HepG2 (cell line): ENCODE results near the gene CIB2. TPM values are rescaled to one million over a fixed set of nuclear protein-coding genes. Genes with fewer than 3 reads are reported as not detected.

Experiments used
- BORCS8-MEF2B ChIP-seq: sonication (generic); formaldehyde crosslinking; IDR thresholded peaks from 2 replicates; pipeline ENCODE4 v1.8.0; 2022; ENCODE audit warnings: mild to moderate bottlenecking, missing genetic modification reagents
- CBX5 ChIP-seq: sonication (generic); formaldehyde crosslinking; IDR thresholded peaks from 2 replicates; pipeline ENCODE4 v1.4.0; 2020; ENCODE audit warnings: missing genetic modification reagents, borderline replicate concordance
- EZH2 ChIP-seq: conservative IDR thresholded peaks from 2 replicates; pipeline ENCODE4 v1.6.1; 2012; ENCODE audit warnings: mild to moderate bottlenecking, low read depth, low read length, moderate library complexity
- HOXA5 ChIP-seq: sonication (generic); formaldehyde crosslinking; IDR thresholded peaks from 2 replicates; pipeline ENCODE4 v1.4.0; 2020; ENCODE audit warnings: missing genetic modification reagents
- POGZ ChIP-seq: sonication (generic); formaldehyde crosslinking; IDR thresholded peaks from 2 replicates; pipeline ENCODE4 v1.4.0; 2020; ENCODE audit warnings: mild to moderate bottlenecking, missing genetic modification reagents
- POLR2AphosphoS2 ChIP-seq: IDR thresholded peaks from 2 replicates; pipeline ENCODE4 v1.6.1; 2011; ENCODE audit warnings: low read depth, low read length, improper control_type of control experiment
- TMF1 ChIP-seq: sonication (generic); formaldehyde crosslinking; IDR thresholded peaks from 2 replicates; pipeline ENCODE4 v1.8.1; 2022; ENCODE audit warnings: low read depth, missing genetic modification reagents
- YEATS4 ChIP-seq: sonication (generic); formaldehyde crosslinking; IDR thresholded peaks from 2 replicates; pipeline ENCODE4 v1.4.0; 2020; ENCODE audit warnings: missing genetic modification reagents, borderline replicate concordance
- ZC3H13 ChIP-seq: sonication (generic); formaldehyde crosslinking; IDR thresholded peaks from 2 replicates; pipeline ENCODE4 v1.8.1; 2023; ENCODE audit warnings: mild to moderate bottlenecking, missing genetic modification reagents, moderate library complexity
- ZNF430 ChIP-seq: sonication (generic); formaldehyde crosslinking; IDR thresholded peaks from 2 replicates; pipeline ENCODE4 v1.9.0; 2021; ENCODE audit warnings: mild to moderate bottlenecking, missing genetic modification reagents
- ZNF598 ChIP-seq: sonication (generic); formaldehyde crosslinking; IDR thresholded peaks from 2 replicates; pipeline ENCODE4 v1.5.1; 2020; ENCODE audit warnings: mild to moderate bottlenecking, missing genetic modification reagents, borderline replicate concordance
- polyA plus RNA-seq, 8 experiments: library from polyadenylated mRNA; depleted of rRNA in 3 of 8; stranded (reverse) in 7 of 8; unstranded in 1 of 8; fragments of >200 nt; fragmentation: Illumina TruSeq in 4 of 8; extraction: Trizol in 4 of 8; gene quantifications; 2 replicates each; pipeline versions ENCODE4 v1.2.1 to v1.2.3, GENCODE V29; 2011 to 2016; ENCODE audit warnings: low read depth in 4 of 8, missing spikeins in 1 of 8, mixed read lengths in 1 of 8; ENCODE audit not compliant: insufficient read depth in 1 of 8
- total RNA-seq, 5 experiments: library from RNA; depleted of rRNA; stranded (reverse); fragments of >200 nt; fragmentation: Illumina TruSeq; extraction: Trizol; gene quantifications; 2 replicates each; pipeline ENCODE4 v1.2.3, GENCODE V29; 2016; ENCODE audit warnings: low read depth in 1 of 5
- TF ChIP-seq, protein P1 (sequence below): sonication (generic); formaldehyde crosslinking; IDR thresholded peaks from 2 replicates; pipeline ENCODE4 v1.9.0; 2021; ENCODE audit warnings: missing genetic modification reagents, mild to moderate bottlenecking, borderline replicate concordance
- TF ChIP-seq, protein P2 (sequence below): sonication (generic); formaldehyde crosslinking; IDR thresholded peaks from 2 replicates; pipeline ENCODE4 v1.4.0; 2020; ENCODE audit warnings: mild to moderate bottlenecking, missing genetic modification reagents
- TF ChIP-seq, protein P3 (sequence below): sonication (generic); formaldehyde crosslinking; IDR thresholded peaks from 2 replicates; pipeline ENCODE4 v1.4.0; 2020; ENCODE audit warnings: low read depth, mild to moderate bottlenecking, missing genetic modification reagents
- TF ChIP-seq, protein P4 (sequence below), 2 experiments: sonication (generic) in 1 of 2; formaldehyde crosslinking in 1 of 2; IDR thresholded peaks; 2 replicates each; pipeline versions ENCODE4 v1.4.0 to v1.6.1; 2018 to 2020; ENCODE audit warnings: missing genetic modification reagents in 2 of 2, borderline replicate concordance in 1 of 2, low read depth in 1 of 2, mild to moderate bottlenecking in 1 of 2, missing biosample characterization in 1 of 2
- TF ChIP-seq, protein P5 (sequence below): sonication (generic); formaldehyde crosslinking; IDR thresholded peaks from 2 replicates; pipeline ENCODE4 v1.5.0; 2020; ENCODE audit warnings: mild to moderate bottlenecking, missing genetic modification reagents
- TF ChIP-seq, protein P6 (sequence below): sonication (generic); formaldehyde crosslinking; IDR thresholded peaks from 2 replicates; pipeline ENCODE4 v1.4.0; 2020; ENCODE audit warnings: missing genetic modification reagents, borderline replicate concordance
- TF ChIP-seq, protein P7 (sequence below): sonication (generic); formaldehyde crosslinking; IDR thresholded peaks from 2 replicates; pipeline ENCODE4 v1.4.0; 2020; ENCODE audit warnings: missing genetic modification reagents, mild to moderate bottlenecking, borderline replicate concordance

CIB2 gene
- total and polyA plus RNA-seq, 2 of the 13 experiments (the other 11 are each of a cell fraction or from before 2014, with no cell fraction given): 1.4 to 1.5 TPM

DNA sequence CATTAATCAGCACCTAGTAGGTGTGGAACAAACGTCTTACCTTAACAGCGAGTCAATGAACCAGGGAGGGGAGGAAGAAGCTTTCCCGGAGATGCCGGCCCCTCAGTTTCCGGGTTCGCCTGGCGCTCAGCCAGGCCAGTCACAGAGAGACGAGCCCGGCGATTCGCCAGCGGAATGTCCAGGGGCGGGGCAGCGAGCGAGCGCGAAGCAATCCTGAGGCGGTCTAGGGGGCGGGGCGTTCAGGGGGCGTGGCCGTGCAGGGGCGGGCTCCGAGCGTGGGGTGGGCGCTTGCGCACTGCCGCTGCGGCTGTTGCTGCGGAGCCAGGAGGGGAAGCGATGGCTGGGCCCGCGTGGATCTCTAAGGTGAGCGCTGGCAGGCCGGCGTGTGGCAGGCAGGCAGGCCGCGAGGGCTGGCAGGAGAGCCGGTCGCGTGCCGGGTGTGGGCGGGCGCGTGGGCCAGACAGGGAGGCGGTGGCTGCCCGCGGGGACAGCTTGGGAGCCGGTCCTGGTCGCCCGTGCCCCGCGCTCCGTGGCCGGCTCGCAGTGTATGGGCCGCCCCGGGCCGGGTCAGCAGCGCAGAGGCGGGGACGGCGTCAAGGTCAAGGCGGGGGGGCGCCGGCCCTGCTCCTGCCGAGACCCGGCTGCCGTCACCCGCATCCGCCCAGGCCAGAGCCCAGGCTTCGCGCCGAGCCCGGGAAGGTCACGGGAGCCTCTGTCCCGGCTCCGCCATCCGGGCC, 18.0 kb upstream of the CIB2 start, which contains the start of gene IDH3A (continued):
- TF ChIP-seq, protein P1, sequence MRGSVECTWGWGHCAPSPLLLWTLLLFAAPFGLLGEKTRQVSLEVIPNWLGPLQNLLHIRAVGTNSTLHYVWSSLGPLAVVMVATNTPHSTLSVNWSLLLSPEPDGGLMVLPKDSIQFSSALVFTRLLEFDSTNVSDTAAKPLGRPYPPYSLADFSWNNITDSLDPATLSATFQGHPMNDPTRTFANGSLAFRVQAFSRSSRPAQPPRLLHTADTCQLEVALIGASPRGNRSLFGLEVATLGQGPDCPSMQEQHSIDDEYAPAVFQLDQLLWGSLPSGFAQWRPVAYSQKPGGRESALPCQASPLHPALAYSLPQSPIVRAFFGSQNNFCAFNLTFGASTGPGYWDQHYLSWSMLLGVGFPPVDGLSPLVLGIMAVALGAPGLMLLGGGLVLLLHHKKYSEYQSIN (CRISPR knock-in tag): no peak
- no peak for TF ChIP-seq POLR2AphosphoS2
- TF ChIP-seq, protein P2, sequence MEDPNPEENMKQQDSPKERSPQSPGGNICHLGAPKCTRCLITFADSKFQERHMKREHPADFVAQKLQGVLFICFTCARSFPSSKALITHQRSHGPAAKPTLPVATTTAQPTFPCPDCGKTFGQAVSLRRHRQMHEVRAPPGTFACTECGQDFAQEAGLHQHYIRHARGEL: no peak
- TF ChIP-seq, protein P3, sequence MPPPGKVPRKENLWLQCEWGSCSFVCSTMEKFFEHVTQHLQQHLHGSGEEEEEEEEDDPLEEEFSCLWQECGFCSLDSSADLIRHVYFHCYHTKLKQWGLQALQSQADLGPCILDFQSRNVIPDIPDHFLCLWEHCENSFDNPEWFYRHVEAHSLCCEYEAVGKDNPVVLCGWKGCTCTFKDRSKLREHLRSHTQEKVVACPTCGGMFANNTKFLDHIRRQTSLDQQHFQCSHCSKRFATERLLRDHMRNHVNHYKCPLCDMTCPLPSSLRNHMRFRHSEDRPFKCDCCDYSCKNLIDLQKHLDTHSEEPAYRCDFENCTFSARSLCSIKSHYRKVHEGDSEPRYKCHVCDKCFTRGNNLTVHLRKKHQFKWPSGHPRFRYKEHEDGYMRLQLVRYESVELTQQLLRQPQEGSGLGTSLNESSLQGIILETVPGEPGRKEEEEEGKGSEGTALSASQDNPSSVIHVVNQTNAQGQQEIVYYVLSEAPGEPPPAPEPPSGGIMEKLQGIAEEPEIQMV (CRISPR knock-in tag): no peak
- TF ChIP-seq CBX5: no peak
- TF ChIP-seq HOXA5 (CRISPR knock-in tag): no peak
- TF ChIP-seq BORCS8-MEF2B: 0 out of 2 replicates have a peak, but pooled peaks have one; percentile 31
- 0 out of 2 replicates have a peak, but pooled peaks have one; percentile 18 for TF ChIP-seq POGZ (CRISPR knock-in tag)
- no peak for TF ChIP-seq EZH2
- TF ChIP-seq, protein P4, sequence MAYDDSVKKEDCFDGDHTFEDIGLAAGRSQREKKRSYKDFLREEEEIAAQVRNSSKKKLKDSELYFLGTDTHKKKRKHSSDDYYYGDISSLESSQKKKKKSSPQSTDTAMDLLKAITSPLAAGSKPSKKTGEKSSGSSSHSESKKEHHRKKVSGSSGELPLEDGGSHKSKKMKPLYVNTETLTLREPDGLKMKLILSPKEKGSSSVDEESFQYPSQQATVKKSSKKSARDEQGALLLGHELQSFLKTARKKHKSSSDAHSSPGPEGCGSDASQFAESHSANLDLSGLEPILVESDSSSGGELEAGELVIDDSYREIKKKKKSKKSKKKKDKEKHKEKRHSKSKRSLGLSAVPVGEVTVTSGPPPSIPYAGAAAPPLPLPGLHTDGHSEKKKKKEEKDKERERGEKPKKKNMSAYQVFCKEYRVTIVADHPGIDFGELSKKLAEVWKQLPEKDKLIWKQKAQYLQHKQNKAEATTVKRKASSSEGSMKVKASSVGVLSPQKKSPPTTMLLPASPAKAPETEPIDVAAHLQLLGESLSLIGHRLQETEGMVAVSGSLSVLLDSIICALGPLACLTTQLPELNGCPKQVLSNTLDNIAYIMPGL (CRISPR knock-in tag; IDR thresholded peaks at IDR 0.05; ENCODE audit: borderline replicate concordance in 1 of 2, low read depth in 1 of 2): peak in 1 of 2 experiments; percentile 44; a peak in 1 of 4 replicates
- TF ChIP-seq, protein P5, sequence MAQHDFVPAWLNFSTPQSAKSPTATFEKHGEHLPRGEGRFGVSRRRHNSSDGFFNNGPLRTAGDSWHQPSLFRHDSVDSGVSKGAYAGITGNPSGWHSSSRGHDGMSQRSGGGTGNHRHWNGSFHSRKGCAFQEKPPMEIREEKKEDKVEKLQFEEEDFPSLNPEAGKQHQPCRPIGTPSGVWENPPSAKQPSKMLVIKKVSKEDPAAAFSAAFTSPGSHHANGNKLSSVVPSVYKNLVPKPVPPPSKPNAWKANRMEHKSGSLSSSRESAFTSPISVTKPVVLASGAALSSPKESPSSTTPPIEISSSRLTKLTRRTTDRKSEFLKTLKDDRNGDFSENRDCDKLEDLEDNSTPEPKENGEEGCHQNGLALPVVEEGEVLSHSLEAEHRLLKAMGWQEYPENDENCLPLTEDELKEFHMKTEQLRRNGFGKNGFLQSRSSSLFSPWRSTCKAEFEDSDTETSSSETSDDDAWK: no peak
- TF ChIP-seq, protein P6, sequence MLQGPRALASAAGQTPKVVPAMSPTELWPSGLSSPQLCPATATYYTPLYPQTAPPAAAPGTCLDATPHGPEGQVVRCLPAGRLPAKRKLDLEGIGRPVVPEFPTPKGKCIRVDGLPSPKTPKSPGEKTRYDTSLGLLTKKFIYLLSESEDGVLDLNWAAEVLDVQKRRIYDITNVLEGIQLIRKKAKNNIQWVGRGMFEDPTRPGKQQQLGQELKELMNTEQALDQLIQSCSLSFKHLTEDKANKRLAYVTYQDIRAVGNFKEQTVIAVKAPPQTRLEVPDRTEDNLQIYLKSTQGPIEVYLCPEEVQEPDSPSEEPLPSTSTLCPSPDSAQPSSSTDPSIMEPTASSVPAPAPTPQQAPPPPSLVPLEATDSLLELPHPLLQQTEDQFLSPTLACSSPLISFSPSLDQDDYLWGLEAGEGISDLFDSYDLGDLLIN: no peak
- TF ChIP-seq, protein P7, sequence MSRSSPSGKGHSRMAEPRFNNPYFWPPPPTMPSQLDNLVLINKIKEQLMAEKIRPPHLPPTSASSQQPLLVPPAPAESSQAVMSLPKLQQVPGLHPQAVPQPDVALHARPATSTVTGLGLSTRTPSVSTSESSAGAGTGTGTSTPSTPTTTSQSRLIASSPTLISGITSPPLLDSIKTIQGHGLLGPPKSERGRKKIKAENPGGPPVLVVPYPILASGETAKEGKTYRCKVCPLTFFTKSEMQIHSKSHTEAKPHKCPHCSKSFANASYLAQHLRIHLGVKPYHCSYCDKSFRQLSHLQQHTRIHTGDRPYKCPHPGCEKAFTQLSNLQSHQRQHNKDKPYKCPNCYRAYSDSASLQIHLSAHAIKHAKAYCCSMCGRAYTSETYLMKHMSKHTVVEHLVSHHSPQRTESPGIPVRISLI (CRISPR knock-in tag): no peak; the same call in 1 of the 2 replicates
- TF ChIP-seq YEATS4 (CRISPR knock-in tag): peak; percentile 42; the same call in 1 of the 2 replicates
- no peak for TF ChIP-seq ZC3H13
- TF ChIP-seq ZNF430 (CRISPR knock-in tag): peak; percentile 83
- peak; percentile 62; the same call in 1 of the 2 replicates for TF ChIP-seq TMF1 (CRISPR knock-in tag)
- TF ChIP-seq ZNF598: no peak
